Measurements from ENCODE around the gene ADGRV1. TPM values are rescaled to one million over a fixed set of nuclear protein-coding genes. Genes with fewer than 3 reads are reported as not detected.

Gene ADGRV1
- total and polyA plus RNA-seq, 9 of the 15 experiments (the other 6 are each of a cell fraction or from before 2014, with no cell fraction given): 21.7 to 156 (median 58.2) TPM

- Histone ChIP-seq H3K9me1 (ENCODE audit: control insufficient read depth, insufficient read depth, low read length) (no peaks in the 10 kb centered on the region), H3K9me3 (replicated peaks; ENCODE audit: control insufficient read depth, insufficient read depth, low read depth, low read length) (no peaks in the 10 kb centered on the region), H3K36me3 (ENCODE audit: control insufficient read depth, insufficient read depth, low read length) (no peaks in the 10 kb centered on the region), H4K20me1 (replicated peaks; ENCODE audit: control insufficient read depth, insufficient read depth, low read length) (no peaks in the 10 kb centered on the region), H3K4me1 (replicated peaks in 1 of 2; ENCODE audit: control insufficient read depth in 2 of 2, insufficient read depth in 2 of 2, low read length in 2 of 2) (no peaks in the 10 kb centered on the region; a peak in 2 of 5 replicates), H2AFZ (ENCODE audit: low read depth, low read length) (no peak overlapping the region), H3K4me2 (ENCODE audit: insufficient read depth, low read length) (no peak overlapping the region), H3K79me2 (ENCODE audit: control insufficient read depth, insufficient read depth, low read length) (no peaks in the 10 kb centered on the region), H3K9ac (ENCODE audit: insufficient read depth in 1 of 2, low read depth in 2 of 2, low read length in 2 of 2) (no peak overlapping the region), H3K27ac (ENCODE audit: extremely low read depth, low read depth, low read length) (no peak overlapping the region), H3K4me3 (no peak overlapping the region), H3K27me3 (ENCODE audit: control insufficient read depth in 2 of 2, insufficient read depth in 2 of 2, low read length in 2 of 2) (no peaks in the 10 kb centered on the region)
- ChIA-PET CTCF (ENCODE audit: low intra/inter-chr PET ratio) (no interaction called here), POLR2A (interaction anchor here (0.8 to 1.0 kb wide), 2 partner anchors 10 kb away, joined by 3 to 4 read pairs; no protein-coding TSS in a partner anchor)
- no peak for DNase-seq (ENCODE audit: extremely low read depth in 1 of 4, low spot score in 3 of 4)
- intact Hi-C loops (cut with micrococcal nuclease): no loop called here
- no TSS peak for BruUV-seq (replicated peaks)
- no peak for FAIRE-seq
- no peak for TF ChIP-seq FOXK1 (CRISPR knock-in tag; IDR thresholded peaks at IDR 0.05; ENCODE audit: borderline replicate concordance)
- TF ChIP-seq ESRRB (CRISPR knock-in tag; IDR thresholded peaks at IDR 0.05; ENCODE audit: borderline replicate concordance): no peak
- no peak for TF ChIP-seq CCAR2 (IDR thresholded peaks at IDR 0.05; ENCODE audit: low read depth, low read length)
- TF ChIP-seq HEY1 (CRISPR knock-in tag; IDR thresholded peaks at IDR 0.05; ENCODE audit: borderline replicate concordance): no peak
- no peak for TF ChIP-seq CGGBP1 (CRISPR knock-in tag; IDR thresholded peaks at IDR 0.05)
- no peak for TF ChIP-seq SFPQ (IDR thresholded peaks at IDR 0.05; ENCODE audit: low read depth, low read length)
- TF ChIP-seq ZNF41 (CRISPR knock-in tag; conservative IDR thresholded peaks at IDR 0.05): no peak
- TF ChIP-seq SP2 (IDR thresholded peaks at IDR 0.05; ENCODE audit: extremely low read depth, low read depth, low read length, poor library complexity, severe bottlenecking): no peak
- no peak for TF ChIP-seq TGIF2 (CRISPR knock-in tag; IDR thresholded peaks at IDR 0.05)
- no peak for TF ChIP-seq ZNF740 (CRISPR knock-in tag; IDR thresholded peaks at IDR 0.05)
- no peak for TF ChIP-seq ZNF740 (tag; IDR thresholded peaks at IDR 0.05)
- no peak for TF ChIP-seq GMEB1 (CRISPR knock-in tag; IDR thresholded peaks at IDR 0.05)
- no peak for TF ChIP-seq TAL1 (IDR thresholded peaks at IDR 0.05)
- no peak for TF ChIP-seq FOXA3 (CRISPR knock-in tag; conservative IDR thresholded peaks at IDR 0.05 in 1 of 2, IDR thresholded peaks at IDR 0.05 in 1 of 2)
- ATAC-seq: no peak
- in situ Hi-C loops (cut with MboI): no loop called here
- WGBS (ENCODE audit: insufficient coverage, low coverage, missing lambda C conversion rate): 57% methylated on average over 1 of the region's 1 CpG
Measured at GRCh38 chr5:91018200-91018599, 459.6 kb downstream of the ADGRV1 start.

All from K562 (cell line).